Endodermal cell (in vitro differentiated cells): ENCODE results near the gene ADARB1. TPM values are rescaled to one million over a fixed set of nuclear protein-coding genes. Genes with fewer than 3 reads are reported as not detected.

Source experiments
- DNase-seq: peaks from one replicate; pipeline ENCODE4 v3.0.0-alpha.2; 2017
- H3K27ac ChIP-seq: 2 replicates; pipeline ENCODE4 v1.5.1; 2013; ENCODE audit warnings: mild to moderate bottlenecking, low read depth, low read length, moderate library complexity
- H3K27me3 ChIP-seq: 2 replicates; pipeline ENCODE4 v1.6.1; 2013; ENCODE audit warnings: mild to moderate bottlenecking, low read length, moderate library complexity; ENCODE audit not compliant: insufficient read depth, control insufficient read depth, poor library complexity, severe bottlenecking
- H3K36me3 ChIP-seq: 2 replicates; pipeline ENCODE4 v1.7.0; 2013; ENCODE audit warnings: mild to moderate bottlenecking, low read length, moderate library complexity; ENCODE audit not compliant: control insufficient read depth, insufficient read depth
- H3K4me1 ChIP-seq: one replicate; pipeline ENCODE4 v1.7.0; 2013; ENCODE audit warnings: low read length; ENCODE audit not compliant: control insufficient read depth, insufficient read depth
- H3K4me3 ChIP-seq: 2 replicates; pipeline ENCODE4 v1.5.1; 2013; ENCODE audit warnings: mild to moderate bottlenecking, low read length, moderate library complexity
- H3K9ac ChIP-seq: 2 replicates; pipeline ENCODE4 v1.6.1; 2013; ENCODE audit warnings: mild to moderate bottlenecking, low read length, moderate library complexity; ENCODE audit not compliant: poor library complexity, severe bottlenecking; ENCODE audit errors: extremely low read depth
- H3K9me3 ChIP-seq: 2 replicates; pipeline ENCODE4 v1.6.1; 2013; ENCODE audit warnings: mild to moderate bottlenecking, low read length, moderate library complexity; ENCODE audit not compliant: control insufficient read depth
- H3K27ac Mint-ChIP-seq: 2 replicates; pipeline ENCODE4 v1.8.0; 2020; ENCODE audit warnings: mixed read lengths
- H3K27me3 Mint-ChIP-seq: 2 replicates; pipeline ENCODE4 v1.8.0; 2021; ENCODE audit warnings: mild to moderate bottlenecking, mixed read lengths; ENCODE audit not compliant: insufficient read depth
- H3K36me3 Mint-ChIP-seq: 2 replicates; pipeline ENCODE4 v1.8.0; 2020; ENCODE audit warnings: low read depth, mixed read lengths
- H3K4me1 Mint-ChIP-seq: 2 replicates; pipeline ENCODE4 v1.8.0; 2020; ENCODE audit warnings: mixed read lengths
- H3K4me3 Mint-ChIP-seq: 2 replicates; pipeline ENCODE4 v1.8.0; 2020; ENCODE audit warnings: mild to moderate bottlenecking, moderate library complexity, mixed read lengths
- H3K9me3 Mint-ChIP-seq: 2 replicates; pipeline ENCODE4 v1.8.0; 2020; ENCODE audit warnings: mild to moderate bottlenecking, mixed read lengths
- CTCF ChIP-seq: fragments of 200-600 bp; sonication (generic); conservative IDR thresholded peaks from 2 replicates; pipeline ENCODE4 v1.5.0; 2021; ENCODE audit warnings: antibody characterized with exemption, mild to moderate bottlenecking
- WGBS, 2 experiments: methylation state at CpG; one replicate each; pipeline versions ENCODE4 v1.1.5 to v1.1.7; 2013; ENCODE audit warnings: missing lambda C conversion rate in 2 of 2, mixed read lengths in 1 of 2; ENCODE audit not compliant: insufficient coverage in 1 of 2, insufficient read length in 1 of 2; 5-methylcytosine and 5-hydroxymethylcytosine counted together
- total RNA-seq, 2 donors: library from RNA; stranded (reverse); fragmentation: NEBNext Ultra II Directional in 1 of 2; extraction: Animal tissue kit (Norgen Biotek cat#: 25700) in 1 of 2; gene quantifications; 2 replicates in 1 of 2; 3 replicates in 1 of 2; pipeline ENCODE4 v1.2.1, GENCODE V29; 2021

ADARB1 gene
- total RNA-seq, 2 donors from 2014 or later, result 11.5 to 20.1 TPM

GRCh38 chr21:45161038-45161945, 86.9 kb downstream of the ADARB1 start:
- no peaks in the 10 kb centered on the region for H3K4me1 ChIP-seq
- H3K36me3 ChIP-seq, result no peaks in the 10 kb centered on the region
- H3K4me3 ChIP-seq, result no peak overlapping the region
- no peaks in the 10 kb centered on the region for H3K27me3 ChIP-seq
- DNase-seq, result peak; percentile 47
- H3K9me3 ChIP-seq, result no peaks in the 10 kb centered on the region
- no peaks in the 10 kb centered on the region for H3K27me3 Mint-ChIP-seq
- H3K4me1 Mint-ChIP-seq, result peaks cover 6% of the 10 kb centered on the region
- H3K9me3 Mint-ChIP-seq, result no peaks in the 10 kb centered on the region
- H3K27ac ChIP-seq, result peak overlapping the region; percentile 22
- no peak overlapping the region for H3K4me3 Mint-ChIP-seq
- no peaks in the 10 kb centered on the region for H3K36me3 Mint-ChIP-seq
- no peak for TF ChIP-seq CTCF
- peak overlapping the region; percentile 20 for H3K27ac Mint-ChIP-seq
- H3K9ac ChIP-seq, result no peak overlapping the region
- WGBS, 2 experiments, result 89 to 96% methylated on average over 5 to 18 of the region's 18 CpGs

- no peak for DNase-seq
- no peaks in the 10 kb centered on the region for H3K36me3 ChIP-seq
- no peak overlapping the region for H3K27ac ChIP-seq
- peak overlapping the region; percentile 20 for H3K27ac Mint-ChIP-seq
- no peak overlapping the region for H3K4me3 Mint-ChIP-seq
- H3K4me3 ChIP-seq, result no peak overlapping the region
- no peaks in the 10 kb centered on the region for H3K9me3 Mint-ChIP-seq
- TF ChIP-seq CTCF, result no peak
- H3K4me1 ChIP-seq, result no peaks in the 10 kb centered on the region
- peaks cover 6% of the 10 kb centered on the region for H3K4me1 Mint-ChIP-seq
- H3K9ac ChIP-seq, result no peak overlapping the region
- H3K27me3 Mint-ChIP-seq, result no peaks in the 10 kb centered on the region
- no peaks in the 10 kb centered on the region for H3K9me3 ChIP-seq
- no peaks in the 10 kb centered on the region for H3K36me3 Mint-ChIP-seq
- 81 to 84% methylated on average over 4 to 8 of the region's 8 CpGs for WGBS, 2 experiments
- H3K27me3 ChIP-seq, result no peaks in the 10 kb centered on the region
These were observed 87.7 kb downstream of the ADARB1 start for GRCh38 chr21:45162115-45162514.

GRCh38 chr21:45162809-45163208, 88.4 kb downstream of the ADARB1 start:
- Mint-ChIP-seq H3K27me3 (no peaks in the 10 kb centered on the region), H3K9me3 (no peaks in the 10 kb centered on the region), H3K4me1 (peaks cover 6% of the 10 kb centered on the region), H3K27ac (no peak overlapping the region), H3K36me3 (no peaks in the 10 kb centered on the region), H3K4me3 (no peak overlapping the region)
- no peaks in the 10 kb centered on the region for H3K36me3 ChIP-seq
- no peak for TF ChIP-seq CTCF
- H3K4me3 ChIP-seq, result no peak overlapping the region
- H3K9ac ChIP-seq, result no peak overlapping the region
- WGBS, 2 experiments, result 88 to 98% methylated on average over 5 of the region's 5 CpGs
- peak; percentile 22 for DNase-seq
- H3K4me1 ChIP-seq, result no peaks in the 10 kb centered on the region
- H3K27ac ChIP-seq, result no peak overlapping the region
- H3K27me3 ChIP-seq, result no peaks in the 10 kb centered on the region
- H3K9me3 ChIP-seq, result no peaks in the 10 kb centered on the region
